GM20000 (cell line): ENCODE data around the gene ARID3B.

Experiments
- DNase-seq: peaks from one replicate; pipeline ENCODE4 v3.0.0; 2012; ENCODE audit warnings: low spot score
- TF ChIP-seq, protein P1 (sequence below): IDR thresholded peaks from 2 replicates; pipeline ENCODE4 v1.5.1; 2012; ENCODE audit warnings: mild to moderate bottlenecking, control low read depth; ENCODE audit errors: extremely low read depth, missing control alignments

Gene ARID3B

DNA sequence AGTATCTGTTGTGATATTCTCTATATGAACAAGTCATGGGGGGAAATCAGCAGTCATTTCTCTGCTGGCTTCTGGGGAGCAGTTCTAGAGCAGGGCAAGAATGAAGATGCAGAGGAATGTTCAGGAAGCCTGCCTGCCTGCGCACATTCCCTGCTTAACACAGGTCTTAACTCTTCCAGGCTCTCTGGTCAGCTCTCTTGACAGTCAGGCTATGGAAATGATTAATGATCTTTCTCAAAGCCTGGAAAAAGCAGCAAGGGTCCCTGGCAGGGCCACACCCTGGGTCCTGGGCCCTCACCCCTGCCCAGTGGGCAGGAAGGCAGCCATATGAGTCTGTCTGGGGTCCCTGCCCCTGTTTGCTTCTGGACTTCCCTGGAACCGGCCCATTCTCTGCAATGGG lies 43.2 kb downstream of the ARID3B start:
- TF ChIP-seq, protein P1, sequence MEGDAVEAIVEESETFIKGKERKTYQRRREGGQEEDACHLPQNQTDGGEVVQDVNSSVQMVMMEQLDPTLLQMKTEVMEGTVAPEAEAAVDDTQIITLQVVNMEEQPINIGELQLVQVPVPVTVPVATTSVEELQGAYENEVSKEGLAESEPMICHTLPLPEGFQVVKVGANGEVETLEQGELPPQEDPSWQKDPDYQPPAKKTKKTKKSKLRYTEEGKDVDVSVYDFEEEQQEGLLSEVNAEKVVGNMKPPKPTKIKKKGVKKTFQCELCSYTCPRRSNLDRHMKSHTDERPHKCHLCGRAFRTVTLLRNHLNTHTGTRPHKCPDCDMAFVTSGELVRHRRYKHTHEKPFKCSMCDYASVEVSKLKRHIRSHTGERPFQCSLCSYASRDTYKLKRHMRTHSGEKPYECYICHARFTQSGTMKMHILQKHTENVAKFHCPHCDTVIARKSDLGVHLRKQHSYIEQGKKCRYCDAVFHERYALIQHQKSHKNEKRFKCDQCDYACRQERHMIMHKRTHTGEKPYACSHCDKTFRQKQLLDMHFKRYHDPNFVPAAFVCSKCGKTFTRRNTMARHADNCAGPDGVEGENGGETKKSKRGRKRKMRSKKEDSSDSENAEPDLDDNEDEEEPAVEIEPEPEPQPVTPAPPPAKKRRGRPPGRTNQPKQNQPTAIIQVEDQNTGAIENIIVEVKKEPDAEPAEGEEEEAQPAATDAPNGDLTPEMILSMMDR, result no peak
- DNase-seq, result no peak

DNA sequence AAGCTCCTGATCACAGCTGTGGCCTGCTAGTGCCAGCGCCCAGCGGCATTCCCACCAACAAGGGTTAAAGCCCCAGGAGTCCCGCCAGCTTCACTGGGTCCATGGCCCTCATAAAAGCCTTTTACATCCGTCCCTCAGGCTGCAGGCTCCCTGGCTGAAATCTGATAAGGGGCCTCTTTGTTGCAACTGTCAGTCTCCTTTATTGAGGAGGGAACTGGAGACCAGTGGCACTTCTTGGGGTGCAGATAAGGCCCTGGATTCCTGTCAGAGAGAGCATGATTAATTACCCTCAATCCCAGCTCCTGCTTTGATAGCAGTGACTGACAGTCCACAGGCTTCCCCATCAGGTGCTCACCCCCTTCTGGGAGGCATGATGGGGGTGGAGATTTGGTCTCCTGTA lies 43.8 kb downstream of the ARID3B start:
- no peak for DNase-seq
- TF ChIP-seq, protein P1, result no peak

DNA sequence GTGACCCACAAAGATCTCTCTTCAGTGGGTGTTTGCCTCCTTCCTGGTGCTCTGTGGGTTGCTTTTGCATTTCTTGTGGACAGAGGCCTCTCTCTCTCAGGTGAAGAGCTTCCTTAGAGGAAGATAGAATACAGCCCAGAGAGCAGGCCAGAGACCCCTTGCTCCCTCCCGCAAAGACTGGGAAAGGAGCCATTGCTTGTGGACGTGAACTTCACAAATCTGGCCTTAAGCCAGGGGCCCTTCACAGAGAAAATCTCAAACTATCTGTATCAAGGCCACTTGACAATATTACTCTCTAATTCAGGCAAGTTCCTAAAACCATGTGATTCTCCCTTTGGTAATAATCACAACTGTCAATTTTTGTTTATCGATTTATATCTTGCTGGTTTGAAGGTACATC lies 44.2 kb downstream of the ARID3B start:
- DNase-seq, result no peak

DNA sequence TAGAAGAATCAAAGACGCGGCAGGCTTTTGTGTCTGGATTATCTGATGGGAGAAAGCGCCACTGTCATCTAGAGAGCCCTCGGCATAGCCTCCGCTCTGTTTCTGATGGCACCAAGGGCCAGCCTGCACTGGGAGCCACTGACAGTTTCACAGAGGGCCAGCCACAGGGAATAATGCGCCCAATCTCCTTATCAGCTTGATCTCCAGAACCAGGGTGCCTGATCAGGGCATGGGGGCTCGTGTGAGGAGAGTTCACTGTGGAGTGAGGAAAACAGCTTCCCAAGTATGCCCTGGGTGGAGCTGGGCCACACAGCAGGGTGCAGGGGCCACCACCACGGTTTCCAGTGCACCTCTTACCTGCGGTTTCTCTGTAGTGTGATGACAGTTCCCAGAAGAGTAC lies 44.8 kb downstream of the ARID3B start:
- DNase-seq, result no peak
- TF ChIP-seq, protein P1, result no peak

More for the DNA sequence above, 44.2 kb downstream of the ARID3B start:
- TF ChIP-seq, protein P1, result no peak

DNA sequence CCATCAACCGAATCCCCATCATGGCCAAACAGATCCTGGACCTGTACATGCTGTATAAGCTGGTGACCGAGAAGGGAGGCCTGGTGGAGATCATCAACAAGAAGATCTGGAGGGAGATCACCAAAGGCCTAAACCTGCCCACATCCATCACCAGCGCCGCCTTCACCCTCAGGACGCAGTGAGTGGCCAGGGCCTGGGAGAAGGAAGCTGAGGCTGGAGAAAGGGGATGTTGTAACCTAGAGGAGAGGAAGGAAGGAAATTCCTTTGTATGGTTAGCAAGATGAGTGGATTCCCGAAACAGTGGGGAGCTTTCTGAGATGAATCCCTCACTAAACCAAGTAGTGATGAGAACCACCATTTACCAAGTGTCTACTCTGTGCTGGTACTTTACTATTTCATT lies 48.8 kb downstream of the ARID3B start:
- DNase-seq, result no peak
- TF ChIP-seq, protein P1, result no peak

DNA sequence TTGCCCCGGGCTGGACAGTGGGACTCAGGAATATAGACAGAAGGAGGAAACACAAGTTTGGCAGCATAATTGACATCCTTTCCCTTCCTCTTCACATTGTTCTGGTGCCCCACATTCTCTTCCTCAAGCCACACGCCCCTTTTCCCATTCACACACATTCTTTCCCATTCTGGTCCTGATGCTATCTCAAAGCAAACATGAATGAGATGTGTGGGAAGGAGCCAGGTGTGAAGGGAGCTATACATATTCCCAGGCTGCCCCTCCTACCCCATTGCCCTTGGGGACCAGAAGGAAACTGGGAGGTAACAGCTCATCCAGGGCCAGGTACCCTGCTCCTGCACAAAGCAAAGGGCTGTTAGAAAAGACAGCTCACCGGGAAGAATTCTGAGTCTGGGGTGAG lies 51.2 kb downstream of the ARID3B start:
- TF ChIP-seq, protein P1, result no peak
- DNase-seq, result no peak

DNA sequence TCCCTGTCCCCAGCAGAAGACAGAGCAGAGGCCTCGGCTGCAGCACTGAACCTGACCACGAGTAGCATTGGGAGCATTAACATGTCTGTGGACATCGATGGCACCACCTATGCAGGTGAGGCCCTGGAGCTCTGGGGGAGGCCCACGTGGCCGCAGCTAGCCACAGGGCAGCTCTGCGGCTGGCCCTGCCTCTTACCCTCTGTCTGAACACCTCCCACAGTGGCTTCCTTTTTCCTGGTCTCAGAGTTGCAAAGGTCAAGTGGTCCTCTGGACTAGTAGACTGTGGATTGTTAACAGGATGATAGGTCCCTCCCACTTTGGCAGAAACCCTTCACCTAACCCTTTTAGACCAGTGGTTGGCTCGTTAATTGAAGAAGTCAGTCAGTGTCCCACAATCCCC lies 52.1 kb downstream of the ARID3B start:
- TF ChIP-seq, protein P1, result no peak
- no peak for DNase-seq
